A673 (cell line): Measurements from ENCODE around the gene XYLB.

Source experiments
- CTCF ChIP-seq: fragments of 300-800, 200-600 bp; sonication (generic); conservative IDR thresholded peaks from 2 replicates; pipeline ENCODE4 v1.5.1; 2017; ENCODE audit warnings: low read depth, mild to moderate bottlenecking, antibody characterized with exemption, low read length, moderate library complexity, mixed read lengths
- EZH2 ChIP-seq: fragments of 200-600 bp; sonication (generic); IDR thresholded peaks from 2 replicates; pipeline ENCODE4 v1.6.1; 2017; ENCODE audit warnings: borderline replicate concordance, low read depth, mild to moderate bottlenecking, mixed read lengths, antibody characterized with exemption, low read length; ENCODE audit not compliant: poor library complexity, severe bottlenecking

GRCh38 chr3:38382506-38383080 lies 36.0 kb downstream of the XYLB start:
- TF ChIP-seq CTCF (no peak), EZH2 (no peak)
